ENCODE results near the gene WBP4.

The WBP4 gene

DNA sequence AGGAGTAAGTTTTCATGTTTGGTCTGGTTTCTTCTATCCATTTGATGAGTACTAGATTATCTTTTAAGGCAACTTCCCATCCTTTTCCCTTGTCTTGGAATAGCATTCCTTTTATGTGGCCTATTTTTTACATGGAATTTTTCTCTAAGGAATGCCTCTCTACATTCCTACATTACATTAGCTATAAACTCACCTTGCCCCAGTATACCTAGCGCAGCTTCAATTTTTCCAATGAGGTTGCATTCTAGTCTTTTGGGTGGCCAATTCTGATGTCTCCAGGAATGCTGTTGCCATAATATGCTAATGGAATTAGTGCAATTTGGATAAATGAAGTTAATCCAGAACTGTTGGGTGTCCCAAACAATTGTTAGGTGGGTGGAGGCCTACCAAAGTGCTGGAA is 37.5 kb downstream of the WBP4 start:
- ATAC-seq (ENCODE audit: low read depth) (no peak), DNase-seq (ENCODE audit: low spot score) (no peak)
- Histone ChIP-seq H3K36me3 (ENCODE audit: low read depth) (no peaks in the 10 kb centered on the region), H3K4me1 (ENCODE audit: insufficient read depth, poor library complexity, severe bottlenecking) (no peaks in the 10 kb centered on the region), H3K27ac (ENCODE audit: poor library complexity, severe bottlenecking) (no peak overlapping the region), H3K27me3 (ENCODE audit: insufficient read depth, poor library complexity, severe bottlenecking) (no peaks in the 10 kb centered on the region), H3K9me3 (ENCODE audit: severe bottlenecking) (no peaks in the 10 kb centered on the region), H3K4me3 (ENCODE audit: severe bottlenecking) (no peak overlapping the region)
- TF ChIP-seq, protein P1, sequence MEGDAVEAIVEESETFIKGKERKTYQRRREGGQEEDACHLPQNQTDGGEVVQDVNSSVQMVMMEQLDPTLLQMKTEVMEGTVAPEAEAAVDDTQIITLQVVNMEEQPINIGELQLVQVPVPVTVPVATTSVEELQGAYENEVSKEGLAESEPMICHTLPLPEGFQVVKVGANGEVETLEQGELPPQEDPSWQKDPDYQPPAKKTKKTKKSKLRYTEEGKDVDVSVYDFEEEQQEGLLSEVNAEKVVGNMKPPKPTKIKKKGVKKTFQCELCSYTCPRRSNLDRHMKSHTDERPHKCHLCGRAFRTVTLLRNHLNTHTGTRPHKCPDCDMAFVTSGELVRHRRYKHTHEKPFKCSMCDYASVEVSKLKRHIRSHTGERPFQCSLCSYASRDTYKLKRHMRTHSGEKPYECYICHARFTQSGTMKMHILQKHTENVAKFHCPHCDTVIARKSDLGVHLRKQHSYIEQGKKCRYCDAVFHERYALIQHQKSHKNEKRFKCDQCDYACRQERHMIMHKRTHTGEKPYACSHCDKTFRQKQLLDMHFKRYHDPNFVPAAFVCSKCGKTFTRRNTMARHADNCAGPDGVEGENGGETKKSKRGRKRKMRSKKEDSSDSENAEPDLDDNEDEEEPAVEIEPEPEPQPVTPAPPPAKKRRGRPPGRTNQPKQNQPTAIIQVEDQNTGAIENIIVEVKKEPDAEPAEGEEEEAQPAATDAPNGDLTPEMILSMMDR (IDR thresholded peaks at IDR 0.05; ENCODE audit: poor library complexity, severe bottlenecking), result no peak

DNA sequence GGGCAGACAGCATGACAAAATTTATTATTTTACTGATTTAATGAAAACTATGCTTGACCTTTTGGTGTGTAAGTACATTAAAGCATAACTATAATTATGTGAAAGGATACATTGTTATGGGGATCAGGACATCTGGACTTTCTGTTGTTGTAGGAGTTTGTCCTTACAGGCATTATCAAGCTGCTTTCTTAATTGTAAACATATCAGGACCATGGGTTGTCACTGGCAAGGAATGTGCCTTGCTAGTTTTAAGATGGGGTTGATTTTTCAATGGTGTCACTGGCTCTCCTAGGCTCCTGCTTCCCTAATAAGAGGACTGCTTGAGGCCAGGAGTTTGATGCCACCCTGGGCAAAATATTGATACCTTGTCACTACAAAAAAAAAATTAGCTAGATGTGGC is 38.7 kb downstream of the WBP4 start:
- ATAC-seq (ENCODE audit: low read depth), result no peak

DNA sequence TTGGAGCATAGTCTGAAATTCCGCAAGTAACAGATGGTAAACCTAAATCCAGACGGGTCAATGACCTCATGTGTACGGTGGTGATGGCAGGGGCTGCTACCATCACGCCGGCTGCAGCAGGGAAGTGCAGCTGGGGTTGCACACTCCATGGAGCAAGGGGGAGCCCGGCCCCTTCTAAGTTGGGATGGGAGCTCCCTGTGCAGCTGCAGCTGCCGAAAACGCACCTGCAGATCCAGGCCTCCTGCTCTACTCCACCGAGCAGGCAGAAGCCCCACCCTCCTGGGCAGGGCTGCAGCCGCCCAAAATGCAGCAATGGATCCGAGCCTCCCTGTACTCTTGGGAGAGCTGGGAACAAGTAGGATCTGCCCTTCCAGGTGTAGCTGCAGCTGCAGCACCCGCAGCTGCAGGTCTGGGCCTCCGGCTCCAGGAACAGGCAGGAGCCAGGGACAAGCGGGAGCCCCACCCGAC is 45.8 kb downstream of the WBP4 start:
- no peaks in the 10 kb centered on the region for H3K36me3 ChIP-seq (ENCODE audit: low read depth)
- H3K27me3 ChIP-seq (ENCODE audit: insufficient read depth, poor library complexity, severe bottlenecking), result no peaks in the 10 kb centered on the region
- no peaks in the 10 kb centered on the region for H3K4me1 ChIP-seq (ENCODE audit: insufficient read depth, poor library complexity, severe bottlenecking)
- no peak overlapping the region for H3K27ac ChIP-seq (ENCODE audit: poor library complexity, severe bottlenecking)
- DNase-seq (ENCODE audit: low spot score) (no peak), ATAC-seq (ENCODE audit: low read depth) (no peak)
- H3K4me3 ChIP-seq (ENCODE audit: severe bottlenecking), result no peak overlapping the region
- TF ChIP-seq, protein P1 (IDR thresholded peaks at IDR 0.05; ENCODE audit: poor library complexity, severe bottlenecking), result no peak
- no peaks in the 10 kb centered on the region for H3K9me3 ChIP-seq (ENCODE audit: severe bottlenecking)

More for the DNA sequence above, 38.7 kb downstream of the WBP4 start:
- TF ChIP-seq, protein P1 (IDR thresholded peaks at IDR 0.05; ENCODE audit: poor library complexity, severe bottlenecking), result no peak
- no peaks in the 10 kb centered on the region for H3K4me1 ChIP-seq (ENCODE audit: insufficient read depth, poor library complexity, severe bottlenecking)
- H3K4me3 ChIP-seq (ENCODE audit: severe bottlenecking), result no peak overlapping the region
- H3K9me3 ChIP-seq (ENCODE audit: severe bottlenecking), result no peaks in the 10 kb centered on the region
- no peaks in the 10 kb centered on the region for H3K27me3 ChIP-seq (ENCODE audit: insufficient read depth, poor library complexity, severe bottlenecking)
- H3K27ac ChIP-seq (ENCODE audit: poor library complexity, severe bottlenecking), result no peak overlapping the region
- H3K36me3 ChIP-seq (ENCODE audit: low read depth), result no peaks in the 10 kb centered on the region
- no peak for DNase-seq (ENCODE audit: low spot score)

DNA sequence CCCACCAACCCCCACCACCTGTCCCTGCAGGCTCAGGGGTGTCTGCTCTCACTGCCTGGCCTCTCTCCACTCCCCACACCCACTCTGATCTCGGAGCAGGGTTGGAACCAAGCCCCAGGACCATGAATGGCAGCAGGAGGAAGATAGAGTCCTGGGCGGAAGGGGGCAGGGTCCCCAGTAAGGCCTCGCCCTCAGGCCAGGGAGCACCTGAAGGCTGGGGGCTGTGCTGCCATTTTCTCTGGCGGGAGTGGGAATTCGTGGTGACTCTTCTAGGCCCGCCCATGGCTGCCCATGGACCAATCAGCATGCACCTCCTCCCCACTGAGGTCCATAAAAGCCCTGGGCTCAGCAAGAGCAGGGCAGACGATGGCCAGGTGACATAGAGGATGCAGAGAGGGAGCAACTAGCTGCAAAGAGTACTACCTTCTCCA is 46.3 kb downstream of the WBP4 start:
- Histone ChIP-seq H3K4me3 (ENCODE audit: severe bottlenecking) (no peak overlapping the region), H3K36me3 (ENCODE audit: low read depth) (no peaks in the 10 kb centered on the region), H3K9me3 (ENCODE audit: severe bottlenecking) (no peaks in the 10 kb centered on the region), H3K4me1 (ENCODE audit: insufficient read depth, poor library complexity, severe bottlenecking) (no peaks in the 10 kb centered on the region), H3K27ac (ENCODE audit: poor library complexity, severe bottlenecking) (no peak overlapping the region), H3K27me3 (ENCODE audit: insufficient read depth, poor library complexity, severe bottlenecking) (no peaks in the 10 kb centered on the region)
- TF ChIP-seq, protein P1 (IDR thresholded peaks at IDR 0.05; ENCODE audit: poor library complexity, severe bottlenecking), result no peak
- ATAC-seq (ENCODE audit: low read depth), result no peak
- no peak for DNase-seq (ENCODE audit: low spot score)

DNA sequence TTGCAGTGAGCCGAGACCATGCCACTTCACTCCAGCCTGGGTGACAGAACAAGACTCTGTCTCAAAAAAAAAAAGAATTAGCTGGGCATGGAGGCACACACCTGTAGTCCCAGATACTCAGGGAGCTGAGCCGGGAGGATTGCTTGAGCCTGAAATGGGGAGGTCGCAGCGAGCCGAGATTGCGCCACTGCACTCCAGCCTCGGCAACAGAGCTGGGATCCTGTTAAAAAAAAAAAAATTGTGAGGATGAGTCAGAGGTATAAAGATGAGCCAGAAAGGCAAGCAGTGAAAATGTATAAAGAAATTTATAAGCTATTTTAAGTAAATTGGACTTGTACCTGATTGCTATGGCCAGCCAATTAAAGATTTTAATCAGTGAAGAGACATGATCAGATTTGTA is 50.1 kb downstream of the WBP4 start:
- Histone ChIP-seq H3K9me3 (ENCODE audit: severe bottlenecking) (no peaks in the 10 kb centered on the region), H3K27me3 (ENCODE audit: insufficient read depth, poor library complexity, severe bottlenecking) (no peaks in the 10 kb centered on the region), H3K36me3 (ENCODE audit: low read depth) (no peaks in the 10 kb centered on the region), H3K4me3 (ENCODE audit: severe bottlenecking) (no peak overlapping the region), H3K27ac (ENCODE audit: poor library complexity, severe bottlenecking) (no peak overlapping the region), H3K4me1 (ENCODE audit: insufficient read depth, poor library complexity, severe bottlenecking) (no peaks in the 10 kb centered on the region)
- ATAC-seq (ENCODE audit: low read depth), result peak; percentile 59
- DNase-seq (ENCODE audit: low spot score), result no peak
- TF ChIP-seq, protein P1 (IDR thresholded peaks at IDR 0.05; ENCODE audit: poor library complexity, severe bottlenecking), result no peak

Measured in RWPE2 (cell line).